HEK293 (cell line): Measurements from ENCODE around the gene RER1.
A peak's percentile ranks its signal among the peaks of the same experiment; 100 is the strongest.

Source experiments
- CTCF ChIA-PET: fragments of 350-600 bp; formaldehyde crosslinking; extraction: SDS; loops from one replicate; lab custom pipeline; 2021; ENCODE audit warnings: antibody characterized with exemption; lab: Yijun Ruan, JAX
- POLR2A ChIA-PET: fragments of 300-600 bp; formaldehyde crosslinking; extraction: SDS; loops from one replicate; lab custom pipeline; 2020; ENCODE audit warnings: antibody characterized with exemption, inconsistent platforms; lab: Yijun Ruan, JAX
- H3K27ac ChIP-seq: fragments of 200-500 bp; sonication (Bioruptor generic); 2 replicates; pipeline ENCODE4 v1.5.1; 2014; ENCODE audit warnings: low read depth, low read length, control low read depth, inconsistent platforms; ENCODE audit errors: extremely low read depth
- H3K36me3 ChIP-seq, 2 experiments: fragments of 200-500 bp in 1 of 2; sonication (Bioruptor generic) in 1 of 2; 1 replicate in 1 of 2; 2 replicates in 1 of 2; pipeline ENCODE4 v1.5.1; 2014 to 2017; ENCODE audit warnings: inconsistent platforms in 2 of 2, low read length in 2 of 2; ENCODE audit not compliant: control insufficient read depth in 2 of 2, insufficient read depth in 1 of 2
- H3K4me1 ChIP-seq: fragments of 200-500 bp; sonication (Bioruptor generic); 2 replicates; pipeline ENCODE4 v1.5.1; 2014; ENCODE audit warnings: mild to moderate bottlenecking, low read length, inconsistent platforms; ENCODE audit not compliant: control insufficient read depth, insufficient read depth
- H3K4me3 ChIP-seq: 2 replicates; pipeline ENCODE4 v1.5.1; 2011; ENCODE audit warnings: low read depth, mild to moderate bottlenecking, control low read depth, low read length, moderate library complexity
- H3K9me3 ChIP-seq: fragments of 200-500 bp; sonication (Bioruptor generic); 2 replicates; pipeline ENCODE4 v1.5.1; 2014; ENCODE audit warnings: low read depth, low read length, inconsistent platforms; ENCODE audit not compliant: control insufficient read depth, insufficient read depth
- GFI1B ChIP-seq: fragments of 450-650 bp; formaldehyde crosslinking; IDR thresholded peaks from 2 replicates; pipeline ENCODE4 v1.5.1; 2016; ENCODE audit warnings: missing biosample characterization, missing genetic modification characterization
- HOXA7 ChIP-seq: sonication (generic); formaldehyde crosslinking; IDR thresholded peaks from 2 replicates; pipeline ENCODE4 v1.8.1; 2022; ENCODE audit warnings: missing genetic modification reagents, borderline replicate concordance
- KLF16 ChIP-seq: fragments of 450-650 bp; formaldehyde crosslinking; IDR thresholded peaks from 2 replicates; pipeline ENCODE4 v1.5.1; 2017; ENCODE audit warnings: missing biosample characterization, missing genetic modification characterization
- KLF7 ChIP-seq: fragments of 450-650 bp; formaldehyde crosslinking; IDR thresholded peaks from 2 replicates; pipeline ENCODE4 v1.5.1; 2016; ENCODE audit warnings: missing biosample characterization, missing genetic modification characterization, borderline replicate concordance
- KLF9 ChIP-seq: fragments of 450-650 bp; formaldehyde crosslinking; IDR thresholded peaks from 2 replicates; pipeline ENCODE4 v1.5.1; 2016; ENCODE audit warnings: missing biosample characterization, missing genetic modification characterization, low read depth
- PRDM1 ChIP-seq: fragments of 450-650 bp; formaldehyde crosslinking; IDR thresholded peaks from 2 replicates; pipeline ENCODE4; 2016; ENCODE audit warnings: missing biosample characterization, missing genetic modification characterization
- PRDM10 ChIP-seq: fragments of 450-650 bp; formaldehyde crosslinking; IDR thresholded peaks from 2 replicates; pipeline ENCODE4 v1.5.1; 2016; ENCODE audit warnings: missing biosample characterization, missing genetic modification characterization
- TRIM28 ChIP-seq: IDR thresholded peaks from 2 replicates; pipeline ENCODE4 v1.6.1; 2011; ENCODE audit warnings: low read length, control low read depth, borderline replicate concordance
- ZBTB49 ChIP-seq: fragments of 450-650 bp; formaldehyde crosslinking; IDR thresholded peaks from 2 replicates; pipeline ENCODE4 v1.5.1; 2016; ENCODE audit warnings: missing biosample characterization, missing genetic modification characterization, low read depth
- ZFP41 ChIP-seq: fragments of 450-650 bp; formaldehyde crosslinking; IDR thresholded peaks from 2 replicates; pipeline ENCODE4 v1.5.1; 2016; ENCODE audit warnings: missing biosample characterization, missing genetic modification characterization, borderline replicate concordance
- ZNF133 ChIP-seq: fragments of 450-650 bp; formaldehyde crosslinking; IDR thresholded peaks from 2 replicates; pipeline ENCODE4 v1.5.1; 2016; ENCODE audit warnings: missing biosample characterization, missing genetic modification characterization
- ZNF174 ChIP-seq: fragments of 450-650 bp; formaldehyde crosslinking; IDR thresholded peaks from 2 replicates; pipeline ENCODE4 v1.5.0; 2017; ENCODE audit warnings: missing biosample characterization, mild to moderate bottlenecking, missing genetic modification characterization
- ZNF175 ChIP-seq: fragments of 450-650 bp; formaldehyde crosslinking; IDR thresholded peaks from 2 replicates; pipeline ENCODE4 v1.5.1; 2016; ENCODE audit warnings: missing biosample characterization, missing genetic modification characterization
- ZNF530 ChIP-seq: fragments of 450-650 bp; formaldehyde crosslinking; IDR thresholded peaks from 2 replicates; pipeline ENCODE4 v1.5.1; 2016; ENCODE audit warnings: low read depth, missing biosample characterization, missing genetic modification characterization
- ZNF549 ChIP-seq: fragments of 450-650 bp; IDR thresholded peaks from 2 replicates; pipeline ENCODE4 v1.5.1; 2018; ENCODE audit warnings: missing biosample characterization, missing genetic modification characterization, mild to moderate bottlenecking, inconsistent platforms, moderate library complexity
- ZNF76 ChIP-seq: fragments of 450-650 bp; formaldehyde crosslinking; IDR thresholded peaks from 2 replicates; pipeline ENCODE4; 2016; ENCODE audit warnings: low read depth, missing biosample characterization, missing genetic modification characterization, borderline replicate concordance
- ZNF792 ChIP-seq: fragments of 450-650 bp; formaldehyde crosslinking; IDR thresholded peaks from 2 replicates; pipeline ENCODE4 v1.5.1; 2016; ENCODE audit warnings: missing biosample characterization, missing genetic modification characterization
- TF ChIP-seq, protein P1 (sequence below): fragments of 450-650 bp; formaldehyde crosslinking; IDR thresholded peaks from 2 replicates; pipeline ENCODE4 v1.5.0; 2017; ENCODE audit warnings: missing biosample characterization, missing genetic modification characterization, borderline replicate concordance

Gene RER1

GRCh38 chr1:2377751-2378440 lies 13.7 kb upstream of the RER1 start:
- ChIA-PET POLR2A (interaction anchor here (1.4 kb wide), 1 partner anchor 14 kb away, joined by 4 read pairs; the partner anchor contains the start of genes MORN1 and RER1), CTCF (interaction anchor here (1.6 to 3.6 kb wide), 2 partner anchors 183 to 203 kb away, joined by 4 to 23 read pairs; partner anchors contain the start of gene FAAP20)
- Histone ChIP-seq H3K4me3 (no peak overlapping the region), H3K4me1 (no peaks in the 10 kb centered on the region), H3K9me3 (no peaks in the 10 kb centered on the region), H3K36me3 (peaks cover 0 to 4% of the 10 kb centered on the region in 2 experiments; a peak in 1 of 3 replicates), H3K27ac (no peak overlapping the region)
- TF ChIP-seq, protein P1, sequence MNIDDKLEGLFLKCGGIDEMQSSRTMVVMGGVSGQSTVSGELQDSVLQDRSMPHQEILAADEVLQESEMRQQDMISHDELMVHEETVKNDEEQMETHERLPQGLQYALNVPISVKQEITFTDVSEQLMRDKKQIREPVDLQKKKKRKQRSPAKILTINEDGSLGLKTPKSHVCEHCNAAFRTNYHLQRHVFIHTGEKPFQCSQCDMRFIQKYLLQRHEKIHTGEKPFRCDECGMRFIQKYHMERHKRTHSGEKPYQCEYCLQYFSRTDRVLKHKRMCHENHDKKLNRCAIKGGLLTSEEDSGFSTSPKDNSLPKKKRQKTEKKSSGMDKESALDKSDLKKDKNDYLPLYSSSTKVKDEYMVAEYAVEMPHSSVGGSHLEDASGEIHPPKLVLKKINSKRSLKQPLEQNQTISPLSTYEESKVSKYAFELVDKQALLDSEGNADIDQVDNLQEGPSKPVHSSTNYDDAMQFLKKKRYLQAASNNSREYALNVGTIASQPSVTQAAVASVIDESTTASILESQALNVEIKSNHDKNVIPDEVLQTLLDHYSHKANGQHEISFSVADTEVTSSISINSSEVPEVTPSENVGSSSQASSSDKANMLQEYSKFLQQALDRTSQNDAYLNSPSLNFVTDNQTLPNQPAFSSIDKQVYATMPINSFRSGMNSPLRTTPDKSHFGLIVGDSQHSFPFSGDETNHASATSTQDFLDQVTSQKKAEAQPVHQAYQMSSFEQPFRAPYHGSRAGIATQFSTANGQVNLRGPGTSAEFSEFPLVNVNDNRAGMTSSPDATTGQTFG (tag by site-specific recombination), result no peak
- TF ChIP-seq ZNF549 (tag by site-specific recombination) (no peak), ZNF792 (tag by site-specific recombination) (no peak), ZNF175 (tag by site-specific recombination) (no peak), PRDM1 (no peak), ZBTB49 (tag by site-specific recombination) (no peak)

- ChIA-PET CTCF (interaction anchor here (0.7 to 3.6 kb wide), 3 partner anchors 183 to 235 kb away, joined by 3 to 23 read pairs (median 7); partner anchors contain the start of gene FAAP20), POLR2A (interaction anchor here (1.3 to 1.4 kb wide), 2 partner anchors 13 to 153 kb away, joined by 4 to 5 read pairs; partner anchors contain the start of genes MORN1 and RER1)
Measured at GRCh38 chr1:2378441-2378851, 13.2 kb upstream of the RER1 start.

DNA sequence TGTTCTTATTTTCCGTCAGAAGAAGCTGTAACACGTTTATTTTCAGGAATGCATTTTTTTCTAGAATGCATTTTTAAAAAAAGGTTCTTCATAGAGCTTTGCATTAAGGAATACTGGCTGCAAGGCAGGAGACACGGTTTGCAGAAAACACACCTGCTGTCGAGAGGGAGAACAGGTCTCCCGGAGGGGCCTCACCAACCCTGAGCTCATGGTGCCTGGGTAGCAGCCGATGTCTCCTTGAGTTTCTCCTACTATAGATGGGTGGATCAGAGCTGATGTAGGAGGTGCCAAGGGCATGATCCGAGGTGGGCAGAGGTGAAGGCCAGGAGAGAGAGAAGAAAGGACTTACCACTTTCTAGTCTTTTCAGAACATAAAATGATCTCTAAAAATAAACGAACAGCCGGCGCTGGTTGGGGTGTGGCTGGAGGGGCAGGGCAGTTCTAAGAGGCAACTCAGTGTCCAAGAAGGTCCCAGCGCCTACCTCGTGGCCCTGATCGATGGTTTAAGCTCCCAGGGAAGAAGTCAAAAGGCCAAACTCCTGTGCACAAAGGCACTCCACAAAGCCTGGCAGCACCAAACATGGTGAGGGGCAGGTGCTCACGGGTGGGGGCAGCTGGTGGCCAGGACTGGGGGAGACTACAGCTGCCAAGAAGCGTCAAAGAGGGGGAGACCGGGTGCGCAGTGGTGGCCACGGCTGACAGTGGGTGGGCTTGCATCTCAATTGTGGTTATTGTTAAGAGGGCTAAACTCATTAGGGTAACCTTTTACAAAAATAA lies 12.5 kb upstream of the RER1 start:
- CTCF ChIA-PET, result interaction anchor here (0.7 to 1.1 kb wide), 3 partner anchors 183 to 234 kb away, joined by 3 to 7 read pairs (median 3); partner anchors contain the start of gene FAAP20

More at GRCh38 chr1:2378441-2378851, 13.2 kb upstream of the RER1 start:
- no peaks in the 10 kb centered on the region for H3K4me1 ChIP-seq
- no peak for TF ChIP-seq KLF7 (tag by site-specific recombination)
- TF ChIP-seq KLF16 (tag by site-specific recombination), result no peak
- no peak for TF ChIP-seq ZNF76 (tag by site-specific recombination)
- TF ChIP-seq ZNF174, result no peak
- no peak for TF ChIP-seq GFI1B (tag by site-specific recombination)
- TF ChIP-seq TRIM28, result no peak
- TF ChIP-seq ZNF133 (tag by site-specific recombination), result no peak
- TF ChIP-seq HOXA7 (CRISPR knock-in tag), result no peak
- no peak for TF ChIP-seq KLF9
- TF ChIP-seq, all 188 proteins: peak for 0
- Histone ChIP-seq H3K27ac (no peak overlapping the region), H3K9me3 (no peaks in the 10 kb centered on the region), H3K4me3 (no peak overlapping the region), H3K36me3 (peaks cover 0 to 4% of the 10 kb centered on the region in 2 experiments; a peak in 1 of 3 replicates)

More for the DNA sequence above, 12.5 kb upstream of the RER1 start:
- peaks cover 0 to 4% of the 10 kb centered on the region in 2 experiments; a peak in 1 of 3 replicates for H3K36me3 ChIP-seq
- no peaks in the 10 kb centered on the region for H3K9me3 ChIP-seq
- POLR2A ChIA-PET, result interaction anchor here (1.3 to 1.4 kb wide), 2 partner anchors 12 to 153 kb away, joined by 4 to 5 read pairs; partner anchors contain the start of genes MORN1 and RER1
- H3K4me3 ChIP-seq, result no peak overlapping the region
- TF ChIP-seq ZFP41, result no peak
- no peak for TF ChIP-seq ZNF530 (tag by site-specific recombination)
- TF ChIP-seq PRDM10 (tag by site-specific recombination), result peak; percentile 67
- no peak overlapping the region for H3K27ac ChIP-seq
- H3K4me1 ChIP-seq, result no peaks in the 10 kb centered on the region
